Panc1 (cell line): ENCODE data around the gene PPM1F. TPM values are rescaled to one million over a fixed set of nuclear protein-coding genes. Genes with fewer than 3 reads are reported as not detected.

ENCODE experiments used
- ATAC-seq: fragments of 200-7000 bp; cut with Tn5 transposase; 2 replicates; pipeline ENCODE4 v1.9.1; 2020; ENCODE audit warnings: mild to moderate bottlenecking, moderate library complexity
- BruUV-seq: library from RNA; stranded (reverse); fragments of 400-500 nt; replicated peaks from 2 replicates; lab custom pipeline; 2021; lab: Mats Ljungman, UMichigan
- CTCF ChIA-PET: fragments of 300-600 bp; sonication (Branson Sonifier 250); formaldehyde crosslinking; loops from one replicate; lab custom pipeline; 2022; ENCODE audit warnings: antibody characterized with exemption; lab: Charles Lee
- POLR2A ChIA-PET: fragments of 300-600 bp; sonication (Branson Sonifier 250); formaldehyde crosslinking; loops from one replicate; lab custom pipeline; 2022; ENCODE audit warnings: antibody characterized with exemption; lab: Charles Lee
- DNase-seq: peaks from one replicate; pipeline ENCODE4 v3.0.0-alpha.2; 2010; ENCODE audit warnings: low read depth, low spot score
- H3K27ac ChIP-seq: 2 replicates; pipeline ENCODE4 v1.5.1; 2011; ENCODE audit warnings: mild to moderate bottlenecking, low read length, inconsistent platforms
- H3K27me3 ChIP-seq: fragments of 200-500 bp; sonication (Bioruptor generic); 2 replicates; pipeline ENCODE4 v1.6.0; 2014; ENCODE audit warnings: low read length, inconsistent platforms; ENCODE audit not compliant: control insufficient read depth, insufficient read depth
- H3K36me3 ChIP-seq: fragments of 200-500 bp; sonication (Bioruptor generic); 2 replicates; pipeline ENCODE4 v1.5.1; 2014; ENCODE audit warnings: inconsistent platforms, mild to moderate bottlenecking, low read length, moderate library complexity; ENCODE audit not compliant: control insufficient read depth, insufficient read depth
- H3K4me1 ChIP-seq: 2 replicates; pipeline ENCODE4 v1.5.1; 2011; ENCODE audit warnings: inconsistent platforms, mild to moderate bottlenecking, low read length, moderate library complexity; ENCODE audit not compliant: control insufficient read depth, insufficient read depth
- H3K4me3 ChIP-seq, 2 experiments: 2 replicates each; pipeline ENCODE4 v1.5.1; 2011 to 2012; ENCODE audit warnings: low read depth in 2 of 2, low read length in 2 of 2, mild to moderate bottlenecking in 2 of 2, inconsistent platforms in 1 of 2, moderate library complexity in 1 of 2
- H3K9me3 ChIP-seq: fragments of 200-500 bp; sonication (Bioruptor generic); 2 replicates; pipeline ENCODE4 v1.5.1; 2014; ENCODE audit warnings: low read depth, mild to moderate bottlenecking, inconsistent platforms, low read length, moderate library complexity; ENCODE audit not compliant: control insufficient read depth, insufficient read depth
- POLR2AphosphoS5 ChIP-seq: IDR thresholded peaks from 2 replicates; pipeline ENCODE4 v1.6.1; 2012; ENCODE audit warnings: mild to moderate bottlenecking, low read depth, low read length, moderate library complexity
- SIN3A ChIP-seq: IDR thresholded peaks from 2 replicates; pipeline ENCODE4 v1.6.1; 2012; ENCODE audit warnings: low read depth, mild to moderate bottlenecking, low read length, moderate library complexity, borderline replicate concordance; ENCODE audit not compliant: insufficient read depth
- TCF7L2 ChIP-seq: IDR thresholded peaks from 2 replicates; pipeline ENCODE4 v1.6.1; 2011; ENCODE audit warnings: mild to moderate bottlenecking, low read depth, low read length, inconsistent platforms
- in situ Hi-C: cut with HindIII; loops from 2 replicates; pipeline ENCODE4 v1.10.0; 2016; ENCODE audit warnings: low sequenced_read_pairs, low pct_unique_long_range_greater_than_20kb
- intact Hi-C: fragments of 100-400 bp; cut with micrococcal nuclease; formaldehyde crosslinking; loops from one replicate; pipeline ENCODE4 v1.10.0; 2022; ENCODE audit not compliant: unreplicated experiment
- total RNA-seq: library from RNA; stranded (reverse); gene quantifications from one replicate; pipeline ENCODE4 v1.2.1, GENCODE V29; 2021; ENCODE audit not compliant: unreplicated experiment
- TF ChIP-seq, protein P1 (sequence below): fragments of 450-650 bp; IDR thresholded peaks from 2 replicates; pipeline ENCODE4 v1.5.1; 2017; ENCODE audit warnings: mild to moderate bottlenecking
- TF ChIP-seq, protein P2 (sequence below), 2 experiments: IDR thresholded peaks; 2 replicates each; pipeline ENCODE4 v1.6.1; 2011 to 2012; ENCODE audit warnings: low read depth in 2 of 2, control low read depth in 1 of 2, low read length in 1 of 2, mild to moderate bottlenecking in 1 of 2, moderate library complexity in 1 of 2; ENCODE audit not compliant: insufficient read depth in 1 of 2

Gene PPM1F
- total RNA-seq, 1 experiment from 2014 or later, result 28.9 TPM

DNA sequence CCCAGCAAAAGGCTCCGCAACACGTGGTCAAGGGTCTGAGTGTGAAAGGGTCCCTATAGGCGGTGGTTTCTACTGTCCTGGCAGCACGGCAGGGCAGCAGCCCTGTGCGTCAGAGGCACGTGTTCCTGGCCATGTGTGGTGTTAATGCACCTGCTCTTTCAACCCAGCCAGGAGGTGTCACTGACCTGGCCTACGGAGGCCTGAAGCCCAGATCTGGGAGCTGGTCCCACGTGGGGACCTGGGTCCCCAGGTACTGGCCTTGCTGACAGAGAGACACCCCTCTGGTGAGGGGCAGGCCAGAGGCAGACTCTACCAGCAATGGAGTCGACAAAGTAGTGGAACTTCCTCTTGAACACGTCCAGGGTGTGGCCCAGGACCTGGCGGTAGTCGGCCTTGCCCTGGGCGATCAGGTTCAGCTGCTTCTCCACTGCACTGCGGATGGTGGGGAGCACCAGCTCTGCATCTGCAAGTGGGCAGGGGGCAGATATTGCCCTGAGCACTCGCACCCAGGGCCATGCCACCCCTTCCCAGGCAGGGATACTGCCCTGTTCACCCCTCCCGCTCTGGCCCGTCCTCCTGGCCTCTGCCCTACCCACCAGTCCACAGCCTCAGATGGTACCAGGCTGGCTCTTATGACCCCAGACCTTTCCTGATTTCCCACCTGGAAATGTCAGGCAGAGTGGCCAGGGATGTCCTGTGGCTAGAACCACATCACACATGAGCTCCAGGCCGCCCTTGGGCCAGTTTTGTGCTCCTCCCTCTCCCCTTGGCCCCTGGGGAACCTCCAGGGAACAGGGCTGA lies 6.8 kb upstream of the PPM1F start:
- CTCF ChIA-PET, result no interaction called here
- ATAC-seq (no peak), DNase-seq (no peak)
- Histone ChIP-seq H3K27me3 (no peaks in the 10 kb centered on the region), H3K9me3 (no peaks in the 10 kb centered on the region), H3K4me1 (no peaks in the 10 kb centered on the region), H3K4me3 (no peak overlapping the region), H3K27ac (no peak overlapping the region), H3K36me3 (no peaks in the 10 kb centered on the region)
- TF ChIP-seq TCF7L2 (no peak), POLR2AphosphoS5 (no peak), SIN3A (no peak)
- no TSS peak for BruUV-seq
- in situ Hi-C loops, result no loop called here
- intact Hi-C loops, result no loop called here
- POLR2A ChIA-PET, result no interaction called here

DNA sequence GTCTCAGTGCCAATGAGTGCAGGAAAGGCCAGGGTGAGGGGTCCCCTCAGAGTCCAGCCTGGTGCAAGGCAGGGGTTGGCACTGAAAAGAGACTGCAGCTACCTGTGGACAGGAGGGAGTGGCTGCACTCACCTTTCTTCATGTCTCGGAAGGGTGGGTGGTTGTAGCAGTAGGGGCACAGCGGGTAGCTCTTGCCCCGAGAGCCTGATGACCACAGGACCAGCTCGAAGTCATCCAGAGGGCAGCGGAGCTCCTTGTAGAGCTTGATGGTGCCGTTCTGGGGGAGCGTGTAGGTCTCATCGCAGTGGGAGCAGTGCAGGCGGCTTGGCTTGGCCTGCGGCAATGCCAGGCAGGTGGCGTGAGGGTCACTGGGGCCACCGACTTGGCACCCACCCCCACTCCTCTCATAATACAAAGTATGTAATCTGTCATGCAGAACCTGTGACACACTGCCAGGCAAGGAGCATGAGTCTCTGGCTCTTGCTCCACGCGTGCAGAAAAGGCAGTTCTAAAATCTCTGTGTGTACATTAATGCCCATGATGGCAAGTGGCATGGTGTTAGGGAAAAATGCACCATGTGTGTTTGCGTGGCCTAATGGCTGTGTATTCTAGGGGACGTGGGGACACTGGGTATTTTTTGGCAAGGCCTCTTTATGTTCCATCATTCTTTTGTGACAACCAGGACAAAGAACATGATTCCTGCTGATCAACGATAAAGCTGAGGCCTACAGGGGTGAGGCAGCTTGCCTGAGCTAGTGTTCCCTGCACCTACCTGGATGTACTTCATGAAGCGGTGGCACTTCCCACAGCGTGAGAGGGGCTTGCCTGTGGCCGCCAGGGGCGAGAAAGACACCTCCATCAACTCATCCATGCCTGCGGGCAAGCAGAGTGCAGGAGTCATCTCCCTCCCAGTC lies 6.0 kb upstream of the PPM1F start:
- DNase-seq, result no peak
- in situ Hi-C loops, result no loop called here
- ChIA-PET POLR2A (no interaction called here), CTCF (interaction anchor here (0.7 kb wide), 1 partner anchor 10 kb away, joined by 3 read pairs; no protein-coding TSS in a partner anchor)
- intact Hi-C loops, result no loop called here
- Histone ChIP-seq H3K27ac (no peak overlapping the region), H3K9me3 (no peaks in the 10 kb centered on the region), H3K4me1 (no peaks in the 10 kb centered on the region), H3K36me3 (no peaks in the 10 kb centered on the region), H3K27me3 (no peaks in the 10 kb centered on the region), H3K4me3 (no peak overlapping the region)
- TF ChIP-seq TCF7L2 (no peak), POLR2AphosphoS5 (no peak), SIN3A (no peak)
- TF ChIP-seq, protein P1, sequence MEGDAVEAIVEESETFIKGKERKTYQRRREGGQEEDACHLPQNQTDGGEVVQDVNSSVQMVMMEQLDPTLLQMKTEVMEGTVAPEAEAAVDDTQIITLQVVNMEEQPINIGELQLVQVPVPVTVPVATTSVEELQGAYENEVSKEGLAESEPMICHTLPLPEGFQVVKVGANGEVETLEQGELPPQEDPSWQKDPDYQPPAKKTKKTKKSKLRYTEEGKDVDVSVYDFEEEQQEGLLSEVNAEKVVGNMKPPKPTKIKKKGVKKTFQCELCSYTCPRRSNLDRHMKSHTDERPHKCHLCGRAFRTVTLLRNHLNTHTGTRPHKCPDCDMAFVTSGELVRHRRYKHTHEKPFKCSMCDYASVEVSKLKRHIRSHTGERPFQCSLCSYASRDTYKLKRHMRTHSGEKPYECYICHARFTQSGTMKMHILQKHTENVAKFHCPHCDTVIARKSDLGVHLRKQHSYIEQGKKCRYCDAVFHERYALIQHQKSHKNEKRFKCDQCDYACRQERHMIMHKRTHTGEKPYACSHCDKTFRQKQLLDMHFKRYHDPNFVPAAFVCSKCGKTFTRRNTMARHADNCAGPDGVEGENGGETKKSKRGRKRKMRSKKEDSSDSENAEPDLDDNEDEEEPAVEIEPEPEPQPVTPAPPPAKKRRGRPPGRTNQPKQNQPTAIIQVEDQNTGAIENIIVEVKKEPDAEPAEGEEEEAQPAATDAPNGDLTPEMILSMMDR, result no peak
- TF ChIP-seq, protein P2, sequence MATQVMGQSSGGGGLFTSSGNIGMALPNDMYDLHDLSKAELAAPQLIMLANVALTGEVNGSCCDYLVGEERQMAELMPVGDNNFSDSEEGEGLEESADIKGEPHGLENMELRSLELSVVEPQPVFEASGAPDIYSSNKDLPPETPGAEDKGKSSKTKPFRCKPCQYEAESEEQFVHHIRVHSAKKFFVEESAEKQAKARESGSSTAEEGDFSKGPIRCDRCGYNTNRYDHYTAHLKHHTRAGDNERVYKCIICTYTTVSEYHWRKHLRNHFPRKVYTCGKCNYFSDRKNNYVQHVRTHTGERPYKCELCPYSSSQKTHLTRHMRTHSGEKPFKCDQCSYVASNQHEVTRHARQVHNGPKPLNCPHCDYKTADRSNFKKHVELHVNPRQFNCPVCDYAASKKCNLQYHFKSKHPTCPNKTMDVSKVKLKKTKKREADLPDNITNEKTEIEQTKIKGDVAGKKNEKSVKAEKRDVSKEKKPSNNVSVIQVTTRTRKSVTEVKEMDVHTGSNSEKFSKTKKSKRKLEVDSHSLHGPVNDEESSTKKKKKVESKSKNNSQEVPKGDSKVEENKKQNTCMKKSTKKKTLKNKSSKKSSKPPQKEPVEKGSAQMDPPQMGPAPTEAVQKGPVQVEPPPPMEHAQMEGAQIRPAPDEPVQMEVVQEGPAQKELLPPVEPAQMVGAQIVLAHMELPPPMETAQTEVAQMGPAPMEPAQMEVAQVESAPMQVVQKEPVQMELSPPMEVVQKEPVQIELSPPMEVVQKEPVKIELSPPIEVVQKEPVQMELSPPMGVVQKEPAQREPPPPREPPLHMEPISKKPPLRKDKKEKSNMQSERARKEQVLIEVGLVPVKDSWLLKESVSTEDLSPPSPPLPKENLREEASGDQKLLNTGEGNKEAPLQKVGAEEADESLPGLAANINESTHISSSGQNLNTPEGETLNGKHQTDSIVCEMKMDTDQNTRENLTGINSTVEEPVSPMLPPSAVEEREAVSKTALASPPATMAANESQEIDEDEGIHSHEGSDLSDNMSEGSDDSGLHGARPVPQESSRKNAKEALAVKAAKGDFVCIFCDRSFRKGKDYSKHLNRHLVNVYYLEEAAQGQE (IDR thresholded peaks at IDR 0.05; ENCODE audit: insufficient read depth in 1 of 2, low read depth in 2 of 2, low read length in 1 of 2), result no peak
- ATAC-seq, result no peak
- no TSS peak for BruUV-seq
